Breast epithelium (tissue), 3 donors: ENCODE results near the gene PRDM4.

Experiments
- CTCF ChIP-seq, 3 donors: fragments of 450-650 bp; IDR thresholded peaks; one replicate each; pipeline ENCODE4 v1.5.1; 2016 to 2017; ENCODE audit warnings: antibody characterized with exemption in 3 of 3, mild to moderate bottlenecking in 3 of 3, moderate library complexity in 3 of 3
- POLR2A ChIP-seq: fragments of 450-650 bp; IDR thresholded peaks from one replicate; pipeline ENCODE4 v1.6.1; 2016; ENCODE audit warnings: antibody characterized with exemption, mild to moderate bottlenecking, moderate library complexity
- POLR2AphosphoS5 ChIP-seq, 3 donors: sonication (generic); formaldehyde crosslinking; IDR thresholded peaks; one replicate each; pipeline ENCODE4 v1.6.1; 2017; ENCODE audit warnings: antibody characterized with exemption in 3 of 3

GRCh38 chr12:107762874-107763273 is 1.9 kb upstream of the PRDM4 start:
- TF ChIP-seq POLR2AphosphoS5 (IDR thresholded peaks at IDR 0.05) = no peak
- TF ChIP-seq CTCF (IDR thresholded peaks at IDR 0.05) = no peak
- no peak for TF ChIP-seq POLR2A
